CD4-positive, CD25-positive, alpha-beta regulatory T cell (primary cell): Measurements from ENCODE around the gene RIPOR2. TPM values are rescaled to one million over a fixed set of nuclear protein-coding genes. Genes with fewer than 3 reads are reported as not detected.
A peak's percentile ranks its signal among the peaks of the same experiment; 100 is the strongest.
"Not testable (repeated sequence)": the region's sequence is repeated elsewhere in the genome, so short reads cannot be mapped to it uniquely, and the experiment has no call there.

Experiments used
- ATAC-seq, 2 donors: fragments of 150-1000 bp; cut with Tn5 transposase; one replicate each; pipeline ENCODE4 v1.10.0; 2021; ENCODE audit warnings: low read depth in 2 of 2, moderate number of reproducible peaks in 2 of 2, moderate library complexity in 1 of 2
- DNase-seq, 3 donors: peaks; one replicate each; pipeline versions ENCODE4 v3.0.0 to v3.0.0-alpha.2; 2012 to 2022; ENCODE audit warnings: mixed read lengths in 1 of 3
- H3K27ac ChIP-seq: one replicate; pipeline ENCODE4 v1.7.0; 2013; ENCODE audit warnings: mild to moderate bottlenecking, low read length; ENCODE audit not compliant: insufficient read depth, poor library complexity, severe bottlenecking
- H3K27me3 ChIP-seq: one replicate; pipeline ENCODE4 v1.7.0; 2013; ENCODE audit warnings: low read length; ENCODE audit not compliant: control insufficient read depth, insufficient read depth
- H3K36me3 ChIP-seq: one replicate; pipeline ENCODE4 v1.7.0; 2013; ENCODE audit warnings: mild to moderate bottlenecking, low read length, moderate library complexity; ENCODE audit not compliant: control insufficient read depth, insufficient read depth
- H3K4me1 ChIP-seq: 2 replicates; pipeline ENCODE4 v1.7.0; 2013; ENCODE audit warnings: mild to moderate bottlenecking, low read length; ENCODE audit not compliant: insufficient read depth, control insufficient read depth, poor library complexity, severe bottlenecking
- H3K4me3 ChIP-seq: one replicate; pipeline ENCODE4 v1.7.0; 2013; ENCODE audit warnings: low read depth, mild to moderate bottlenecking, low read length, moderate library complexity
- H3K9me3 ChIP-seq, 2 experiments: 1 replicate in 1 of 2; 2 replicates in 1 of 2; pipeline ENCODE4 v1.7.0; 2013; ENCODE audit warnings: low read length in 2 of 2, mild to moderate bottlenecking in 1 of 2, moderate library complexity in 1 of 2; ENCODE audit not compliant: control insufficient read depth in 2 of 2
- H3K27ac Mint-ChIP-seq, 3 donors: one replicate each; pipeline ENCODE4 v1.8.0; 2020 to 2022; ENCODE audit warnings: mild to moderate bottlenecking in 3 of 3, mixed read lengths in 3 of 3, moderate library complexity in 2 of 3
- H3K27me3 Mint-ChIP-seq: one replicate; pipeline ENCODE4 v1.8.0; 2022; ENCODE audit warnings: mild to moderate bottlenecking, mixed read lengths
- H3K36me3 Mint-ChIP-seq: one replicate; pipeline ENCODE4 v1.8.0; 2020; ENCODE audit warnings: mixed read lengths
- H3K4me1 Mint-ChIP-seq, 4 donors: one replicate each; pipeline ENCODE4 v1.8.0; 2020 to 2022; ENCODE audit warnings: mixed read lengths in 4 of 4, mild to moderate bottlenecking in 1 of 4
- H3K4me3 Mint-ChIP-seq, 4 donors: one replicate each; pipeline ENCODE4 v1.8.0; 2020 to 2022; ENCODE audit warnings: mild to moderate bottlenecking in 4 of 4, mixed read lengths in 4 of 4, moderate library complexity in 3 of 4
- H3K9me3 Mint-ChIP-seq, 7 donors: one replicate each; pipeline ENCODE4 v1.8.0; 2020 to 2022; ENCODE audit warnings: mixed read lengths in 7 of 7, mild to moderate bottlenecking in 3 of 7, moderate library complexity in 2 of 7
- polyA plus RNA-seq, 4 donors: library from polyadenylated mRNA; unstranded; fragments of 300-500 nt; fragmentation: Illumina TruSeq; gene quantifications; one replicate each; pipeline ENCODE4 v1.2.3, GENCODE V29; 2021
- total RNA-seq: library from RNA; stranded (reverse); gene quantifications from one replicate; pipeline ENCODE4 v1.2.3, GENCODE V29; 2022

Gene RIPOR2
- total and polyA plus RNA-seq, 5 donors from 2014 or later, result 320 to 435 (median 393) TPM

GRCh38 chr6:24763578-24763977 lies 172.2 kb downstream of the RIPOR2 start:
- Histone ChIP-seq H3K27ac (no peak overlapping the region), H3K4me3 (no peak overlapping the region), H3K27me3 (no peaks in the 10 kb centered on the region), H3K4me1 (no peaks in the 10 kb centered on the region), H3K36me3 (no peaks in the 10 kb centered on the region), H3K9me3 (no peaks in the 10 kb centered on the region)
- H3K9me3 Mint-ChIP-seq, result no peaks in the 10 kb centered on the region
- no peaks in the 10 kb centered on the region for H3K27me3 Mint-ChIP-seq
- ATAC-seq (no peak), DNase-seq (no peak)
- H3K4me3 Mint-ChIP-seq, result no peak overlapping the region
- H3K4me1 Mint-ChIP-seq, result peaks cover 0 to 11% (median 1%) of the 10 kb centered on the region in 4 donors
- no peaks in the 10 kb centered on the region for H3K36me3 Mint-ChIP-seq
- peak overlapping the region in 2 of 3 donors; percentile 11 to 17 for H3K27ac Mint-ChIP-seq

- Mint-ChIP-seq H3K4me3 (no peak overlapping the region), H3K36me3 (no peaks in the 10 kb centered on the region), H3K27ac (no peak overlapping the region), H3K27me3 (no peaks in the 10 kb centered on the region), H3K9me3 (no peaks in the 10 kb centered on the region), H3K4me1 (peaks cover 0 to 9% (median under 1%) of the 10 kb centered on the region in 4 donors)
- H3K36me3 ChIP-seq, result no peaks in the 10 kb centered on the region
- H3K9me3 ChIP-seq, result no peaks in the 10 kb centered on the region
- H3K27me3 ChIP-seq, result no peaks in the 10 kb centered on the region
- DNase-seq, result peak in 1 of 3 donors; percentile 12
- H3K27ac ChIP-seq, result no peak overlapping the region
- no peaks in the 10 kb centered on the region for H3K4me1 ChIP-seq
- H3K4me3 ChIP-seq, result no peak overlapping the region
- ATAC-seq, result no peak
These were observed 173.9 kb downstream of the RIPOR2 start for GRCh38 chr6:24761851-24762250.

GRCh38 chr6:24761193-24761835 lies 174.4 kb downstream of the RIPOR2 start:
- Mint-ChIP-seq H3K4me1 (peaks cover 0 to 5% (median 0%) of the 10 kb centered on the region in 4 donors), H3K9me3 (no peaks in the 10 kb centered on the region), H3K27ac (no peak overlapping the region), H3K4me3 (no peak overlapping the region), H3K36me3 (no peaks in the 10 kb centered on the region), H3K27me3 (no peaks in the 10 kb centered on the region)
- Histone ChIP-seq H3K4me3 (no peak overlapping the region), H3K36me3 (no peaks in the 10 kb centered on the region), H3K9me3 (no peaks in the 10 kb centered on the region), H3K27me3 (no peaks in the 10 kb centered on the region), H3K4me1 (no peaks in the 10 kb centered on the region), H3K27ac (no peak overlapping the region)
- DNase-seq (no peak), ATAC-seq (no peak)

- Histone ChIP-seq H3K9me3 (no peaks in the 10 kb centered on the region), H3K36me3 (no peaks in the 10 kb centered on the region), H3K27me3 (no peaks in the 10 kb centered on the region), H3K4me1 (no peaks in the 10 kb centered on the region), H3K27ac (no peak overlapping the region), H3K4me3 (no peak overlapping the region)
- DNase-seq, result no peak
- Mint-ChIP-seq H3K27me3 (no peaks in the 10 kb centered on the region), H3K27ac (peak overlapping the region in 1 of 3 donors; percentile 49), H3K4me3 (no peak overlapping the region), H3K4me1 (peaks cover 0 to 5% (median 0%) of the 10 kb centered on the region in 4 donors), H3K9me3 (no peaks in the 10 kb centered on the region), H3K36me3 (no peaks in the 10 kb centered on the region)
- no peak for ATAC-seq
These were observed 175.6 kb downstream of the RIPOR2 start for GRCh38 chr6:24760210-24760609.

- DNase-seq (no peak), ATAC-seq (no peak)
- no peaks in the 10 kb centered on the region for H3K4me1 ChIP-seq
- Mint-ChIP-seq H3K27me3 (no peaks in the 10 kb centered on the region), H3K36me3 (no peaks in the 10 kb centered on the region), H3K9me3 (no peaks in the 10 kb centered on the region), H3K4me3 (no peak overlapping the region), H3K27ac (peak overlapping the region in 1 of 3 donors; percentile 49), H3K4me1 (peaks cover 0 to 5% (median 0%) of the 10 kb centered on the region in 4 donors)
- H3K27me3 ChIP-seq, result no peaks in the 10 kb centered on the region
- H3K36me3 ChIP-seq, result no peaks in the 10 kb centered on the region
- no peak overlapping the region for H3K27ac ChIP-seq
- H3K4me3 ChIP-seq, result no peak overlapping the region
- H3K9me3 ChIP-seq, result no peaks in the 10 kb centered on the region
These were observed 176.0 kb downstream of the RIPOR2 start for GRCh38 chr6:24759718-24760117.

GRCh38 chr6:24757611-24758010 lies 178.1 kb downstream of the RIPOR2 start:
- no peak for DNase-seq
- peak overlapping the region in 1 of 3 donors; percentile 6 for H3K27ac Mint-ChIP-seq
- H3K36me3 ChIP-seq, result no peaks in the 10 kb centered on the region
- no peak overlapping the region for H3K4me3 Mint-ChIP-seq
- peaks cover under 1% of the 10 kb centered on the region for H3K27me3 ChIP-seq
- H3K36me3 Mint-ChIP-seq, result no peaks in the 10 kb centered on the region
- no peaks in the 10 kb centered on the region for H3K4me1 ChIP-seq
- no peak overlapping the region for H3K4me3 ChIP-seq
- H3K9me3 Mint-ChIP-seq, result peaks cover 0 to 5% (median 0%) of the 10 kb centered on the region in 7 donors
- H3K9me3 ChIP-seq, result no peaks in the 10 kb centered on the region
- H3K4me1 Mint-ChIP-seq, result no peaks in the 10 kb centered on the region
- H3K27ac ChIP-seq, result no peak overlapping the region
- ATAC-seq, result no peak
- H3K27me3 Mint-ChIP-seq, result peaks cover 10% of the 10 kb centered on the region

- peaks cover 2% of the 10 kb centered on the region for H3K27me3 ChIP-seq
- Mint-ChIP-seq H3K27me3 (peaks cover 18% of the 10 kb centered on the region), H3K36me3 (no peaks in the 10 kb centered on the region), H3K9me3 (peaks cover 0 to 5% (median 0%) of the 10 kb centered on the region in 7 donors), H3K4me3 (no peak overlapping the region), H3K27ac (no peak overlapping the region), H3K4me1 (no peaks in the 10 kb centered on the region)
- no peaks in the 10 kb centered on the region for H3K36me3 ChIP-seq
- H3K4me1 ChIP-seq, result no peaks in the 10 kb centered on the region
- no peak overlapping the region for H3K27ac ChIP-seq
- ATAC-seq (no peak), DNase-seq (no peak)
- H3K4me3 ChIP-seq, result no peak overlapping the region
- H3K9me3 ChIP-seq, result no peaks in the 10 kb centered on the region
These were observed 180.5 kb downstream of the RIPOR2 start for GRCh38 chr6:24755279-24755678.

- not testable (repeated sequence) for H3K4me1 Mint-ChIP-seq, H3K9me3 Mint-ChIP-seq, H3K9me3 ChIP-seq, DNase-seq, H3K27ac Mint-ChIP-seq, H3K36me3 ChIP-seq, ATAC-seq, H3K27ac ChIP-seq, H3K36me3 Mint-ChIP-seq, H3K4me3 Mint-ChIP-seq, H3K4me3 ChIP-seq, H3K4me1 ChIP-seq, H3K27me3 ChIP-seq
- H3K27me3 Mint-ChIP-seq, result peaks cover 20% of the 10 kb centered on the region
These were observed 181.4 kb downstream of the RIPOR2 start for GRCh38 chr6:24754378-24754777.
